Measurements from ENCODE around the gene PIP5K1B.
A peak's percentile ranks its signal among the peaks of the same experiment; 100 is the strongest.

- TF ChIP-seq CTCF (conservative IDR thresholded peaks at IDR 0.05 in 1 of 2, IDR thresholded peaks at IDR 0.05 in 1 of 2; ENCODE audit: low read depth in 1 of 2, low read length in 2 of 2) (peak; percentile 48 to 60), EZH2 (IDR thresholded peaks at IDR 0.05; ENCODE audit: low read length, missing control alignments) (no peak)
These were observed 139.9 kb downstream of the PIP5K1B start for GRCh38 chr9:68844631-68845612.

All from fibroblast of lung (primary cell).